Mucosa of rectum (tissue), 2 donors: ENCODE data around the gene STK31.
"Not testable (repeated sequence)": the region's sequence is repeated elsewhere in the genome, so short reads cannot be mapped to it uniquely, and the experiment has no call there.

Source experiments
- H3K27ac ChIP-seq, 2 donors: one replicate each; pipeline ENCODE4 v1.7.0; 2013; ENCODE audit warnings: inconsistent platforms in 2 of 2, low read depth in 2 of 2, low read length in 2 of 2
- H3K27me3 ChIP-seq, 2 donors: one replicate each; pipeline ENCODE4 v1.7.0; 2013; ENCODE audit warnings: low read length in 2 of 2; ENCODE audit not compliant: control insufficient read depth in 2 of 2, insufficient read depth in 2 of 2
- H3K36me3 ChIP-seq, 2 donors: one replicate each; pipeline ENCODE4 v1.7.0; 2013; ENCODE audit warnings: low read length in 2 of 2; ENCODE audit not compliant: control insufficient read depth in 2 of 2, insufficient read depth in 2 of 2
- H3K4me1 ChIP-seq, 2 donors: one replicate each; pipeline ENCODE4 v1.7.0; 2013; ENCODE audit warnings: low read length in 2 of 2, mild to moderate bottlenecking in 1 of 2; ENCODE audit not compliant: control insufficient read depth in 2 of 2, insufficient read depth in 2 of 2
- H3K4me3 ChIP-seq, 2 donors: one replicate each; pipeline ENCODE4 v1.7.0; 2013; ENCODE audit warnings: low read length in 2 of 2
- H3K9ac ChIP-seq, 2 donors: one replicate each; pipeline ENCODE4 v1.7.0; 2013; ENCODE audit warnings: low read length in 2 of 2, low read depth in 1 of 2, mild to moderate bottlenecking in 1 of 2
- H3K9me3 ChIP-seq, 2 donors: one replicate each; pipeline ENCODE4 v1.7.0; 2013; ENCODE audit warnings: low read length in 2 of 2; ENCODE audit not compliant: control insufficient read depth in 2 of 2
- donor health status: healthy.
- donor health status: Normal muscosa, but diverticular disease.

STK31 gene

GRCh38 chr7:23746629-23747028, 36.6 kb downstream of the STK31 start:
- Histone ChIP-seq H3K9ac (no peak overlapping the region), H3K4me3 (no peak overlapping the region), H3K36me3 (no peaks in the 10 kb centered on the region), H3K4me1 (no peaks in the 10 kb centered on the region), H3K27ac (no peak overlapping the region), H3K27me3 (no peaks in the 10 kb centered on the region), H3K9me3 (no peaks in the 10 kb centered on the region)

DNA sequence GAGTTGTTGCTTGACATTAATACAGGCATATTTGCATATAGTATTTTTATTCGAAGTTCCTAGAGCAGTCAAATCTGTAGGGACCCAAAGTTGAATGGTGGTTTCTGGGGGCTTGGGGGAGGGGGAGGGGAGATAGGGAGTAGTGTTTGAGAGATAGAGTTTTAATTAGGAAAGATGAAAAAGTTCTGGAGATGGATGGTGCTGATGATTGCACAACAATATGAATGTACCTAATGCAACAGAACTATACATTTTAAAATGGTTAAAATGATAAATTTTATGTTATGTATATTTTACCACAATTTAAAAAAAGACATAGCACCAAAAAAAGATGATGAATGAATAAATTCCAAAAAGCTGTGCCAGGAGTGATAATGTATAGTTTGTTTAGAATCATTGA, 41.8 kb downstream of the STK31 start:
- H3K9me3 ChIP-seq: no peaks in the 10 kb centered on the region
- no peaks in the 10 kb centered on the region for H3K27me3 ChIP-seq
- H3K4me3 ChIP-seq: no peak overlapping the region
- no peaks in the 10 kb centered on the region for H3K36me3 ChIP-seq
- H3K9ac ChIP-seq: no peak overlapping the region
- no peaks in the 10 kb centered on the region for H3K4me1 ChIP-seq
- H3K27ac ChIP-seq: no peak overlapping the region

DNA sequence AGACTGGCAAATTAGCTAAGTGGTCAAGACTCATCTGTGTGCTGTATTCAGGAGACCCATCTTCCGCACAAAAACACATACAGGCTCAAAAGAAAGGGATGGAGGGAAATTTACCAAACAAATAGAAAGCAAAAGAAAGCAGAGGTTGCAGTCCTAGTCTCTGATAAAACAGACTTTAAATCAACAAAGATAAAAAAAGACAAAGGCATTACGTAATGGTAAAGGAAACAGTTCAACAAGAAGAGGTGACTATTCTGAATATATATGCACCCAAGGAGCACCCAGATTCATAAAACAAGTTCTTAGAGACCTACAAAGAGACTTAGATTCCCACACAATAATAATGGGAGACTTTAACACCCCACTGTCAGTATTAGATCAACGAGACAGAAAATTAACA, 48.8 kb downstream of the STK31 start:
- not testable (repeated sequence) for H3K27me3 ChIP-seq, H3K27ac ChIP-seq, H3K36me3 ChIP-seq, H3K9ac ChIP-seq, H3K4me3 ChIP-seq, H3K9me3 ChIP-seq, H3K4me1 ChIP-seq

- no peak overlapping the region for H3K4me3 ChIP-seq
- H3K9me3 ChIP-seq: no peaks in the 10 kb centered on the region
- H3K27ac ChIP-seq: no peak overlapping the region
- no peak overlapping the region for H3K9ac ChIP-seq
- no peaks in the 10 kb centered on the region for H3K36me3 ChIP-seq
- no peaks in the 10 kb centered on the region for H3K27me3 ChIP-seq
- peaks cover 0 to 7% of the 10 kb centered on the region in 2 donors for H3K4me1 ChIP-seq
Observed at GRCh38 chr7:23759671-23760391, 49.8 kb downstream of the STK31 start.

GRCh38 chr7:23765943-23766342, 55.9 kb downstream of the STK31 start:
- no peaks in the 10 kb centered on the region for H3K9me3 ChIP-seq

GRCh38 chr7:23767514-23767913, 57.5 kb downstream of the STK31 start:
- Histone ChIP-seq H3K27me3 (no peaks in the 10 kb centered on the region), H3K9ac (no peak overlapping the region), H3K36me3 (no peaks in the 10 kb centered on the region), H3K9me3 (no peaks in the 10 kb centered on the region), H3K27ac (no peak overlapping the region), H3K4me3 (no peak overlapping the region), H3K4me1 (no peaks in the 10 kb centered on the region)

More at GRCh38 chr7:23765943-23766342, 55.9 kb downstream of the STK31 start:
- Histone ChIP-seq H3K4me3 (no peak overlapping the region), H3K4me1 (no peaks in the 10 kb centered on the region), H3K36me3 (no peaks in the 10 kb centered on the region), H3K27me3 (no peaks in the 10 kb centered on the region), H3K9ac (no peak overlapping the region), H3K27ac (no peak overlapping the region)

GRCh38 chr7:23768022-23768421, 58.0 kb downstream of the STK31 start:
- no peaks in the 10 kb centered on the region for H3K9me3 ChIP-seq
- H3K4me3 ChIP-seq: no peak overlapping the region
- no peak overlapping the region for H3K9ac ChIP-seq
- H3K4me1 ChIP-seq: no peaks in the 10 kb centered on the region
- no peak overlapping the region for H3K27ac ChIP-seq
- no peaks in the 10 kb centered on the region for H3K27me3 ChIP-seq
- no peaks in the 10 kb centered on the region for H3K36me3 ChIP-seq

- H3K4me1 ChIP-seq, H3K36me3 ChIP-seq, H3K9me3 ChIP-seq, H3K27ac ChIP-seq, H3K9ac ChIP-seq, H3K27me3 ChIP-seq, H3K4me3 ChIP-seq: not testable (repeated sequence)
Observed at GRCh38 chr7:23779185-23779800, 69.3 kb downstream of the STK31 start.

- Histone ChIP-seq H3K27ac (no peak overlapping the region), H3K27me3 (no peaks in the 10 kb centered on the region), H3K4me3 (no peak overlapping the region), H3K9me3 (no peaks in the 10 kb centered on the region), H3K4me1 (no peaks in the 10 kb centered on the region), H3K9ac (no peak overlapping the region), H3K36me3 (no peaks in the 10 kb centered on the region)
Observed at GRCh38 chr7:23783115-23783514, 73.1 kb downstream of the STK31 start.

- no peaks in the 10 kb centered on the region for H3K27me3 ChIP-seq
- no peak overlapping the region for H3K27ac ChIP-seq
- no peaks in the 10 kb centered on the region for H3K9me3 ChIP-seq
- H3K36me3 ChIP-seq: no peaks in the 10 kb centered on the region
- H3K4me3 ChIP-seq: no peak overlapping the region
- no peaks in the 10 kb centered on the region for H3K4me1 ChIP-seq
- H3K9ac ChIP-seq: no peak overlapping the region
Observed at GRCh38 chr7:23787272-23787671, 77.3 kb downstream of the STK31 start.
